Measurements from ENCODE around the gene CDH24. TPM values are rescaled to one million over a fixed set of nuclear protein-coding genes. Genes with fewer than 3 reads are reported as not detected.
"Not testable (repeated sequence)": the region's sequence is repeated elsewhere in the genome, so short reads cannot be mapped to it uniquely, and the experiment has no call there.

Gene CDH24
- polyA plus RNA-seq, 2 of the 4 experiments (the other 2 are of a cell fraction) = 4.8 to 5.1 TPM

GRCh38 chr14:23006188-23006534 lies 51.2 kb downstream of the CDH24 start:
- 32% methylated on average over 5 of the region's 5 CpGs for WGBS (ENCODE audit: missing lambda C conversion rate)
- FAIRE-seq (no peak), ATAC-seq (no peak)

GRCh38 chr14:23005451-23006187 lies 51.7 kb downstream of the CDH24 start:
- Histone ChIP-seq H3K4me2 (peak overlapping the region; percentile 81), H3K4me1 (peaks cover 27% of the 10 kb centered on the region), H3K27ac (peak overlapping the region; percentile 93; a peak in 5 of 6 replicates), H3K9me3 (no peaks in the 10 kb centered on the region), H3K4me3 (peak overlapping the region; percentile 60; the same call in 2 of the 3 replicates)
- POLR2A ChIA-PET = interaction anchor here (0.7 to 2.7 kb wide), 10 partner anchors 11 to 89 kb away, joined by 3 to 27 read pairs (median 14); partner anchors contain the start of genes ACIN1, AJUBA, C14orf119 and CDH24
- 56% methylated on average over 3 of the region's 3 CpGs for WGBS (ENCODE audit: missing lambda C conversion rate)
- TF ChIP-seq PHF8 (IDR thresholded peaks at IDR 0.05; ENCODE audit: borderline replicate concordance, low read depth) (no peak), HMGXB4 (CRISPR knock-in tag; IDR thresholded peaks at IDR 0.05; ENCODE audit: borderline replicate concordance) (0 out of 2 replicates have a peak, but pooled peaks have one; percentile 14), HEYL (CRISPR knock-in tag; IDR thresholded peaks at IDR 0.05) (no peak)
- DNase-seq (ENCODE audit: low read depth in 1 of 2, low spot score in 1 of 2) (no peak), FAIRE-seq (no peak), ATAC-seq (no peak)
- CTCF ChIA-PET = interaction anchor here (0.7 to 34.0 kb wide), 19 partner anchors 9 to 449 kb away, joined by 3 to 1206 read pairs (median 10); partner anchors contain the start of genes AJUBA, CDH24 and PSMB11

More at GRCh38 chr14:23006188-23006534, 51.2 kb downstream of the CDH24 start:
- peaks cover 27% of the 10 kb centered on the region for H3K4me1 ChIP-seq
- peak overlapping the region; percentile 81 for H3K4me2 ChIP-seq
- TF ChIP-seq ATOH8 (CRISPR knock-in tag; IDR thresholded peaks at IDR 0.05; ENCODE audit: low read depth) (no peak), RARB (CRISPR knock-in tag; IDR thresholded peaks at IDR 0.05) (no peak), HDAC2 (IDR thresholded peaks at IDR 0.05) (no peak), CHD2 (IDR thresholded peaks at IDR 0.05; ENCODE audit: low read length, partially characterized antibody) (no peak), MAZ (IDR thresholded peaks at IDR 0.05; ENCODE audit: borderline replicate concordance, low read depth, low read length) (no peak), KDM1A (IDR thresholded peaks at IDR 0.05; ENCODE audit: low read depth) (no peak), FOSB (CRISPR knock-in tag; IDR thresholded peaks at IDR 0.05) (no peak), NPAS2 (CRISPR knock-in tag; IDR thresholded peaks at IDR 0.05; ENCODE audit: borderline replicate concordance) (no peak), SMC3 (IDR thresholded peaks at IDR 0.05) (no peak), ZSCAN20 (CRISPR knock-in tag; IDR thresholded peaks at IDR 0.05) (no peak), EHF (CRISPR knock-in tag; IDR thresholded peaks at IDR 0.05) (no peak), EHMT2 (IDR thresholded peaks at IDR 0.05; ENCODE audit: low read depth) (no peak), MYC (IDR thresholded peaks at IDR 0.05; ENCODE audit: borderline replicate concordance, low read length) (no peak), NFE2L2 (conservative IDR thresholded peaks at IDR 0.05; ENCODE audit: low read length) (no peak), TFCP2L1 (CRISPR knock-in tag; IDR thresholded peaks at IDR 0.05) (no peak)
- peak overlapping the region; percentile 93 for H3K27ac ChIP-seq
- POLR2A ChIA-PET = interaction anchor here (0.7 to 2.7 kb wide), 12 partner anchors 11 to 355 kb away, joined by 3 to 27 read pairs (median 13); partner anchors contain the start of genes ACIN1, AJUBA, C14orf119 and CDH24
- H3K4me3 ChIP-seq = peak overlapping the region; percentile 60
- CTCF ChIA-PET = interaction anchor here (0.7 to 4.1 kb wide), 19 partner anchors 9 to 450 kb away, joined by 3 to 73 read pairs (median 8); partner anchors contain the start of genes AJUBA and CDH24
- DNase-seq (ENCODE audit: low read depth in 1 of 2, low spot score in 1 of 2) = no peak
- H3K9me3 ChIP-seq = no peaks in the 10 kb centered on the region

GRCh38 chr14:23004274-23004673 lies 53.0 kb downstream of the CDH24 start:
- DNase-seq (ENCODE audit: low read depth in 1 of 2, low spot score in 1 of 2); H3K4me3 ChIP-seq; FAIRE-seq; H3K4me2 ChIP-seq; ATAC-seq; H3K27ac ChIP-seq; POLR2A ChIA-PET; H3K9me3 ChIP-seq; TF ChIP-seq FOSL2 (IDR thresholded peaks at IDR 0.05): not testable (repeated sequence)
- CTCF ChIA-PET = interaction anchor here (0.6 to 34.0 kb wide), 3 partner anchors 17 to 123 kb away, joined by 3 to 1206 read pairs (median 18); partner anchors contain the start of genes CDH24 and PSMB11
- WGBS (ENCODE audit: missing lambda C conversion rate) = 98% methylated on average over 4 of the region's 4 CpGs
- TF ChIP-seq FOSL2 (CRISPR knock-in tag; IDR thresholded peaks at IDR 0.05) = peak; percentile 60; the same call in 1 of the 2 replicates
- H3K4me1 ChIP-seq = peaks cover 24% of the 10 kb centered on the region

All from A549 (cell line).